ENCODE results near the gene NIBAN1. TPM values are rescaled to one million over a fixed set of nuclear protein-coding genes. Genes with fewer than 3 reads are reported as not detected.
A peak's percentile ranks its signal among the peaks of the same experiment; 100 is the strongest.

NIBAN1 gene
- total and polyA plus RNA-seq, 4 donors = 7.5 to 38.5 (median 27.3) TPM

DNA sequence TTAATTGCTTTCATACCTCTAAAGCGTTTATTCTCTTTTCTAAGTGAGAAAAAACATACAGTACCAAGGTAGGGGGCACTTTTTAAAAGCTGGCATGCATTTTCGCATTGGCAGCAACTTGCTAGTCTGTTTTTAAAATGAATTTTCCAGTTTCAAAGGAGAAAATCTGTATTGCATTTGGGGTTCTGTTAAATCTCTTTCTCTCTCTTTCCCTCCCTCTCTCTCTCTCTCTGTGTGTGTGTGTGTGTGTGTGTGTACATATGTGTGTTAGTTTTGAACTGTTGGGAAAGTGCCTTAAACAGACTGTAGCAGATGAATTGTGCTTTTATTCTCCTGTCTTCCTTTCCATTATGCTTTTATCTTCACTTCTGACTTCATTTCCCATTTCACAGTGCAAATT, 7.3 kb downstream of the NIBAN1 start:
- 94 to 96% methylated on average over 2 of the region's 2 CpGs for WGBS, 2 donors
- ATAC-seq (ENCODE audit: insufficient read depth, low FRiP score) = no peak
- peak overlapping the region in 1 of 2 donors; percentile 45 for H3K27ac ChIP-seq (ENCODE audit: low read depth in 1 of 2, low read length in 1 of 2)

DNA sequence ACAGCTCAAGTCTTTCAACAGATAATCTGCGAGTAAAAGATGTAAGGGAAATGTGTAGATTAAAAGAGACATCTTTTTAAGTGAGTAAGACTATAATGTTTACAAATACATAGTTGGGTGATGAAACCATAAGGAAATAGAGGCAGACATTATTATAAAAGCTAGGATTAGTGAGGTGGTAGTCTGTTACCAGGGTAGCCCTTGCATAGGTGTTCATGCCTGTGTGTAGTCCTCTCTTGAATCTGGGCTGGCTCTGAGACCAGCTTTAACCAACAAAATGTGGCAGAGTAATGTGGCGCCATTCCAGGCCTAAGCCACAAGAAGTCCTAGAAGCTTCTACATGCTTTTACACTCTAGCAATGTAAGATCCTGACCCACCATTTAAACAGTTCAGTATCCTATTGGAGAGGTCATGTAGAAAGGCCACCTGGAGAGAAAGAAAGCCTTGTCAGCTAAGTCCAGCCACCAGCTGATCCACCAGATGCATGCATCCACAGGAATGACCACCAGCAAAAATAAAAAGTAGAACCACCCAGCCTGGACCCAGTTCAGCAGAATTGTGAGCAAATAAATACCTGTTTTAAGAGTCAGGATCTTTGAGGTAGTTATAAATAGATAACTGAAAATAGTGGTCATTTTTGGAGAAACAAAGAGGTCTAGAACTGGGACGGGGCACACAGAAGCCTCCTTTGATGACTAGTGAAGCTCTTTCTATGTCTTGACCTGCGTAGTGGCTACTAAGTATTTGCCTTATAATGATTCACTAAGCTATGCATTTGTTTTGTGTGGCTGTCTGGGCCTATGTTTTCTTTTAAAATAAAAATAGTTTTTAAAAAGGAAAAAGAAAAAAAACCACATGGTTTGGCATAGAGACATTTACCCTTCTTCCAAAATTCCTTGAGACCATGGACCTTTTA, 8.1 kb downstream of the NIBAN1 start:
- WGBS, 2 donors = 72 to 86% methylated on average over 4 of the region's 4 CpGs
- Histone ChIP-seq H3K4me3 (no peak overlapping the region), H3K27me3 (ENCODE audit: control insufficient read depth in 3 of 3, insufficient read depth in 3 of 3, low read length in 2 of 3) (no peaks in the 10 kb centered on the region), H3K9ac (ENCODE audit: insufficient read depth in 1 of 2, low read length in 2 of 2) (no peak overlapping the region), H3K9me3 (ENCODE audit: control insufficient read depth in 4 of 4, insufficient read depth in 3 of 4, low read length in 3 of 4) (no peaks in the 10 kb centered on the region), H3K36me3 (ENCODE audit: control insufficient read depth in 4 of 4, insufficient read depth in 4 of 4, low read length in 4 of 4) (peaks cover 0 to 4% (median 0%) of the 10 kb centered on the region in 4 donors), H3K27ac (ENCODE audit: low read depth in 1 of 2, low read length in 1 of 2) (peak overlapping the region in 1 of 2 donors; percentile 45), H3K4me1 (ENCODE audit: control insufficient read depth in 5 of 5, insufficient read depth in 5 of 5, low read length in 5 of 5) (peaks cover 0 to 19% (median 0%) of the 10 kb centered on the region in 5 donors)
- ATAC-seq (ENCODE audit: insufficient read depth, low FRiP score) = no peak
- DNase-seq = no peak
- TF ChIP-seq, protein P1, sequence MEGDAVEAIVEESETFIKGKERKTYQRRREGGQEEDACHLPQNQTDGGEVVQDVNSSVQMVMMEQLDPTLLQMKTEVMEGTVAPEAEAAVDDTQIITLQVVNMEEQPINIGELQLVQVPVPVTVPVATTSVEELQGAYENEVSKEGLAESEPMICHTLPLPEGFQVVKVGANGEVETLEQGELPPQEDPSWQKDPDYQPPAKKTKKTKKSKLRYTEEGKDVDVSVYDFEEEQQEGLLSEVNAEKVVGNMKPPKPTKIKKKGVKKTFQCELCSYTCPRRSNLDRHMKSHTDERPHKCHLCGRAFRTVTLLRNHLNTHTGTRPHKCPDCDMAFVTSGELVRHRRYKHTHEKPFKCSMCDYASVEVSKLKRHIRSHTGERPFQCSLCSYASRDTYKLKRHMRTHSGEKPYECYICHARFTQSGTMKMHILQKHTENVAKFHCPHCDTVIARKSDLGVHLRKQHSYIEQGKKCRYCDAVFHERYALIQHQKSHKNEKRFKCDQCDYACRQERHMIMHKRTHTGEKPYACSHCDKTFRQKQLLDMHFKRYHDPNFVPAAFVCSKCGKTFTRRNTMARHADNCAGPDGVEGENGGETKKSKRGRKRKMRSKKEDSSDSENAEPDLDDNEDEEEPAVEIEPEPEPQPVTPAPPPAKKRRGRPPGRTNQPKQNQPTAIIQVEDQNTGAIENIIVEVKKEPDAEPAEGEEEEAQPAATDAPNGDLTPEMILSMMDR (IDR thresholded peaks at IDR 0.05; ENCODE audit: control extremely low read depth, extremely low read depth) = no peak

More for the DNA sequence above, 7.3 kb downstream of the NIBAN1 start:
- H3K4me3 ChIP-seq = no peak overlapping the region
- no peak for DNase-seq
- no peaks in the 10 kb centered on the region for H3K36me3 ChIP-seq (ENCODE audit: control insufficient read depth in 4 of 4, insufficient read depth in 4 of 4, low read length in 4 of 4)
- no peaks in the 10 kb centered on the region for H3K27me3 ChIP-seq (ENCODE audit: control insufficient read depth in 3 of 3, insufficient read depth in 3 of 3, low read length in 2 of 3)
- no peak overlapping the region for H3K9ac ChIP-seq (ENCODE audit: insufficient read depth in 1 of 2, low read length in 2 of 2)
- TF ChIP-seq, protein P1 (IDR thresholded peaks at IDR 0.05; ENCODE audit: control extremely low read depth, extremely low read depth) = no peak
- peaks cover 0 to 17% (median 0%) of the 10 kb centered on the region in 5 donors for H3K4me1 ChIP-seq (ENCODE audit: control insufficient read depth in 5 of 5, insufficient read depth in 5 of 5, low read length in 5 of 5)
- no peaks in the 10 kb centered on the region for H3K9me3 ChIP-seq (ENCODE audit: control insufficient read depth in 4 of 4, insufficient read depth in 3 of 4, low read length in 3 of 4)

DNA sequence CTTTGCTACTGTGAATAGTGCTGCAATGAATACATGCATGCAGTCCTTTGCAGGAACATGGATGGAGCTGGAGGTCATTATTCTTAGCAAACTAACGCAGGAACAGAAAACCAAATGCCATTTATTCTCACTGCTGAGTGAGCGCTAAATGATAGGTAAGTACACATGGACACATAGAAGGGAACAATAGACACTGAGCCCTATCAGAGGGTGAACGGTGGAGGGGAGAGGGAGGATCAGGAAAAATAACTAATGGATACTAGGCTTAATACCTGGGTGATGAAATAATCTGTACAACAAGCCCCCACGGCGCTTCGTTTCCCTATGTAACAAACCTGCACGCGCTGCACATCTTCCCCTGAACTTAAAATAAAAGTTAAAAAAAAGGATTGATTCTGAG, 8.9 kb downstream of the NIBAN1 start:
- 94 to 96% methylated on average over 8 of the region's 8 CpGs for WGBS, 2 donors
- Histone ChIP-seq H3K27ac (ENCODE audit: low read depth in 1 of 2, low read length in 1 of 2) (no peak overlapping the region), H3K27me3 (ENCODE audit: control insufficient read depth in 3 of 3, insufficient read depth in 3 of 3, low read length in 2 of 3) (no peaks in the 10 kb centered on the region), H3K4me3 (no peak overlapping the region), H3K4me1 (ENCODE audit: control insufficient read depth in 5 of 5, insufficient read depth in 5 of 5, low read length in 5 of 5) (peaks cover 0 to 14% (median 0%) of the 10 kb centered on the region in 5 donors), H3K9me3 (ENCODE audit: control insufficient read depth in 4 of 4, insufficient read depth in 3 of 4, low read length in 3 of 4) (no peaks in the 10 kb centered on the region), H3K9ac (ENCODE audit: insufficient read depth in 1 of 2, low read length in 2 of 2) (no peak overlapping the region), H3K36me3 (ENCODE audit: control insufficient read depth in 4 of 4, insufficient read depth in 4 of 4, low read length in 4 of 4) (peaks cover 0 to 4% (median 0%) of the 10 kb centered on the region in 4 donors)
- ATAC-seq (ENCODE audit: insufficient read depth, low FRiP score) (no peak), DNase-seq (no peak)
- TF ChIP-seq, protein P1 (IDR thresholded peaks at IDR 0.05; ENCODE audit: control extremely low read depth, extremely low read depth) = no peak

Measured in lung (tissue), 12 donors.